Bronchial epithelial cell (primary cell): Measurements from ENCODE around the gene RNF25. TPM values are rescaled to one million over a fixed set of nuclear protein-coding genes. Genes with fewer than 3 reads are reported as not detected.
A peak's percentile ranks its signal among the peaks of the same experiment; 100 is the strongest.

Experiments used
- DNase-seq: peaks from one replicate; pipeline ENCODE4 v3.0.0-alpha.2; 2010; ENCODE audit warnings: low read depth
- FAIRE-seq: peaks from 2 replicates; lab custom pipeline; 2011; peaks lifted over from hg19 to GRCh38; lab: Jason Lieb, UNC
- H3K27me3 ChIP-seq: 2 replicates; pipeline ENCODE4 v1.5.1; 2011; ENCODE audit warnings: low read length; ENCODE audit not compliant: control insufficient read depth, insufficient read depth
- H3K36me3 ChIP-seq: 2 replicates; pipeline ENCODE4 v1.5.1; 2011; ENCODE audit warnings: low read length; ENCODE audit not compliant: control insufficient read depth, insufficient read depth
- H3K4me3 ChIP-seq: 2 replicates; pipeline ENCODE4 v1.5.1; 2011; ENCODE audit warnings: mild to moderate bottlenecking, low read depth, low read length, control low read depth
- total RNA-seq: library from RNA; depleted of rRNA; stranded (reverse); fragments of >200 nt; gene quantifications from 2 replicates; pipeline ENCODE4 v1.2.1, GENCODE V29; 2014
- TF ChIP-seq, protein P1 (sequence below): IDR thresholded peaks from 2 replicates; pipeline ENCODE4 v1.5.1; 2011; ENCODE audit warnings: mild to moderate bottlenecking, moderate library complexity, low read length, control low read depth, inconsistent platforms; ENCODE audit not compliant: insufficient read depth, severe bottlenecking

RNF25 gene, protein sequence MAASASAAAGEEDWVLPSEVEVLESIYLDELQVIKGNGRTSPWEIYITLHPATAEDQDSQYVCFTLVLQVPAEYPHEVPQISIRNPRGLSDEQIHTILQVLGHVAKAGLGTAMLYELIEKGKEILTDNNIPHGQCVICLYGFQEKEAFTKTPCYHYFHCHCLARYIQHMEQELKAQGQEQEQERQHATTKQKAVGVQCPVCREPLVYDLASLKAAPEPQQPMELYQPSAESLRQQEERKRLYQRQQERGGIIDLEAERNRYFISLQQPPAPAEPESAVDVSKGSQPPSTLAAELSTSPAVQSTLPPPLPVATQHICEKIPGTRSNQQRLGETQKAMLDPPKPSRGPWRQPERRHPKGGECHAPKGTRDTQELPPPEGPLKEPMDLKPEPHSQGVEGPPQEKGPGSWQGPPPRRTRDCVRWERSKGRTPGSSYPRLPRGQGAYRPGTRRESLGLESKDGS
- 32.1 and 51.2 TPM in 2 replicates for total RNA-seq

DNA sequence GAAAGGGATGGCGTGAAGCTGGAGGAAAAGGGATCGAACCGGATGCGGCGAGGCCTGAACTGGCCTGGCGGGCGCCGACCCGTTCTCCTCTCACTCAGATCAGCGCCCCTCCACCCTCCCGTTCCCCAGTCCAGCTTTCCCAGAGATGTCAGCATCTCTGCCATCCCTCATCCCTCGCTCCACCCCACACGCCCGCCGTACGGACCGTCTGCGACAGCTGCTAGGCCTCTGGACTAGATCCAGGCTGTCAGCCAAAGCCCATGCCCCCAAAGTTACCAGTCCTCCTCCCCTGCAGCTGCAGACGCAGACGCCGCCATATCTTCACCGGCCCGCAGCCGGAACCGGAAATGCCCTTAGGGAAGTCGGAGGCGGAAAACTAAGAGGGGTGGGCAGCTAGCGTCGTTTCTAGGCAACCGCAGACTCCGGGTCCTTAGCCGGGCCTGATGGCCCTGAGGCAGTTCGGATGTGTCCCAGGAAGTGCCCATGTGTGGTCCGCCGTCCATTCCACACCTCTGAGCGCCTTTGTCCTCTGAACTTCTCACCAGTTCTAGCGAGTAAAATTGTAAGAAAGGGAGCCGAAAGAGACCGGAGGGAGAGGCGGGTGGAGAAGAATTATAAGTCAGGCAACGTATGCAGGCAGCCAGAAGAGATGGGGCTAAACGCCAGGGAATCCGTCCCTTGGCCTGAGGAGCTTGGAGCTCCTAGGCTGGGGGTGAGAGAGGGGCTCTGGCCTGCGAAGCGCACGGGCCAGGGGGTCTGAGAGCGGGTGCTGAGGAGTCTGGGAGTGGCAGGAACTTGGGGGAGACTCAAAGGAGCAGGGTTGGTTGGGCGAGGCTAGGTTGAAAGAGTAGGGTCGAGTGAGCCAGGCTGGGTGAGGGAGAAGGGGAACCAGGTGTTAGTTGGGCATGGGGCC, at the start of gene RNF25, which contains the start of gene STK36:
Gene RNF25, minus strand, starts transcription at position 349 of the 913 bp plus-strand sequence. Its CDS starts 32 bp downstream, at position 317.
Gene STK36, plus strand, starts transcription at position 433 of the 913 bp plus-strand sequence. CDS start 744 bp downstream, outside the sequence.
- DNase-seq = peak; percentile 61
- no peak for FAIRE-seq
- Histone ChIP-seq H3K4me3 (peak within 1 kb of the TSS; percentile 72), H3K27me3 (no peaks in the 10 kb centered on the region), H3K36me3 (no peaks in the 10 kb centered on the region)
- TF ChIP-seq, protein P1, sequence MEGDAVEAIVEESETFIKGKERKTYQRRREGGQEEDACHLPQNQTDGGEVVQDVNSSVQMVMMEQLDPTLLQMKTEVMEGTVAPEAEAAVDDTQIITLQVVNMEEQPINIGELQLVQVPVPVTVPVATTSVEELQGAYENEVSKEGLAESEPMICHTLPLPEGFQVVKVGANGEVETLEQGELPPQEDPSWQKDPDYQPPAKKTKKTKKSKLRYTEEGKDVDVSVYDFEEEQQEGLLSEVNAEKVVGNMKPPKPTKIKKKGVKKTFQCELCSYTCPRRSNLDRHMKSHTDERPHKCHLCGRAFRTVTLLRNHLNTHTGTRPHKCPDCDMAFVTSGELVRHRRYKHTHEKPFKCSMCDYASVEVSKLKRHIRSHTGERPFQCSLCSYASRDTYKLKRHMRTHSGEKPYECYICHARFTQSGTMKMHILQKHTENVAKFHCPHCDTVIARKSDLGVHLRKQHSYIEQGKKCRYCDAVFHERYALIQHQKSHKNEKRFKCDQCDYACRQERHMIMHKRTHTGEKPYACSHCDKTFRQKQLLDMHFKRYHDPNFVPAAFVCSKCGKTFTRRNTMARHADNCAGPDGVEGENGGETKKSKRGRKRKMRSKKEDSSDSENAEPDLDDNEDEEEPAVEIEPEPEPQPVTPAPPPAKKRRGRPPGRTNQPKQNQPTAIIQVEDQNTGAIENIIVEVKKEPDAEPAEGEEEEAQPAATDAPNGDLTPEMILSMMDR = no peak

DNA sequence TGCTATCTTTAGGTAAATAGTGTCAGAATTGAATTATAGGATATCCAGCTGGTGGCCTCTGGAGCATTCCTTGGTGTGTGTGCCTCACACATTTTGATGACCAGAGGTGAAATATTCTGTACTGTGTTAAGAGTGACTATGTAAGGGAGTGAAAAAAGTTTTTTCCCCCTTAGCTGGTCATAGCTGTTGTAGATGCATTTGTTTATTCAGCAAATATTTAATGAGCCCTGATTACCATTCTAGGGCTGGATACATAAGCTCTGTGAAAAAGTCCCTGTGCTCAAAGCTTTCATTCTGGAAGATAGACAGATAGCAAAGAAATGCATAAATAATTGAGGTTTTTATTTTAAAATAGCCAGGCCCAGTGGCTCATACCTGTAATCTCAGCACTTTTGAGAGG, 49.7 kb upstream of the RNF25 start:
- FAIRE-seq = no peak
- no peak for DNase-seq
- TF ChIP-seq, protein P1 = no peak
- Histone ChIP-seq H3K36me3 (no peaks in the 10 kb centered on the region), H3K27me3 (no peaks in the 10 kb centered on the region), H3K4me3 (no peak overlapping the region)

GRCh38 chr2:218720048-218721041, 48.5 kb upstream of the RNF25 start:
- TF ChIP-seq, protein P1 = no peak
- no peak for FAIRE-seq
- DNase-seq = no peak
- Histone ChIP-seq H3K27me3 (no peaks in the 10 kb centered on the region), H3K36me3 (no peaks in the 10 kb centered on the region), H3K4me3 (no peak overlapping the region)

- no peak for FAIRE-seq
Observed at GRCh38 chr2:218719457-218719856, 47.7 kb upstream of the RNF25 start.

More at GRCh38 chr2:218719457-218719856, 47.7 kb upstream of the RNF25 start:
- Histone ChIP-seq H3K4me3 (no peak overlapping the region), H3K36me3 (no peaks in the 10 kb centered on the region), H3K27me3 (no peaks in the 10 kb centered on the region)
- TF ChIP-seq, protein P1 = no peak
- no peak for DNase-seq
